ENCODE results near the gene AKAP7. TPM values are rescaled to one million over a fixed set of nuclear protein-coding genes. Genes with fewer than 3 reads are reported as not detected.

AKAP7 gene
- total RNA-seq, 1 experiment from 2014 or later, result 3.1 TPM

DNA sequence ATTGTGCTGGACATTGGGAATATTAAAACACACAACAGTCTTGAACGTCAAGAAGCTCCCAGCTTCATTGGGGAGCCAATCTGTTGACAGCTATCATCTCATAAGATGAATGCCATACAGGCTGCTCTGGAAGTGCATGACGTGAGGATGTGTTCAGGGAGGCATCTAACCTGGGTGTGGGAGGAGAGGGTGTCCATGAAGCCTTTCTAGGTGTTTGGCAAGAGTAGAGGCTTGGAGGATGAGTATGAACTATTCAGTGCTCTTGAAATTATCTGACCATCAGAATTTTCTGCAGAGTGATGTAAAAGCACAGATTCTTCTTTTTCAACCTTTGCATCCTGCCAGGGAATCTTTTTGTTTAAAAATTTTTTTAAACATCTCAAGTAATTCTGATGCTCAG, 11.6 kb downstream of the AKAP7 start:
- no TSS peak for BruUV-seq (replicated peaks)

DNA sequence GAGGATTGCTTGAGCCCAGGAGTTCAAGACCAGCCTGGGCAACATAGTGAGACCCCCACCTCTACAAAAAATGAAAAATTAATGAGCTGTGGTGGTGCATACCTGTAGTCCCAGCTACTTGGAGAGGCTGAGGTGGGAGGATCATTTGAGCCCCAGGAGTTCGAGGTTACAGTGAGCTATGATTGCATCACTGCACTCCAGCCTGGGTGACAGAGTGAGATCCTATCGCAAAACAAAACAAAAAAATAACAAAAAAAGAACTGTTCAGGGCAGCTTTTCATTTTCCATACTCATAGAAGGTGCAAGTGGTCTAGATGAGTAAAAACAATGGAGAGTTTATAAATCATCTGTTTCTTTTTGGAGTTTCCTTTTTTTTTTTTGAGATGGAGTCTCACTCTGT, 21.1 kb downstream of the AKAP7 start:
- ChIA-PET RAD21 (ENCODE audit: low non-redundant PET in 1 of 2, low total read pairs in 2 of 2, uncharacterized antibody in 2 of 2, unreplicated experiment in 2 of 2) (no interaction called here), POLR2A (no interaction called here)
- BruUV-seq (replicated peaks), result no TSS peak
- TF ChIP-seq, protein P1, sequence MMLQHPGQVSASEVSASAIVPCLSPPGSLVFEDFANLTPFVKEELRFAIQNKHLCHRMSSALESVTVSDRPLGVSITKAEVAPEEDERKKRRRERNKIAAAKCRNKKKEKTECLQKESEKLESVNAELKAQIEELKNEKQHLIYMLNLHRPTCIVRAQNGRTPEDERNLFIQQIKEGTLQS (IDR thresholded peaks at IDR 0.05), result no peak
- TF ChIP-seq FOSL1 (IDR thresholded peaks at IDR 0.05; ENCODE audit: low read depth) (no peak), CTCF (IDR thresholded peaks at IDR 0.05 in 2 of 3, conservative IDR thresholded peaks at IDR 0.05 in 1 of 3; ENCODE audit: borderline replicate concordance in 1 of 3, insufficient read depth in 1 of 3, low read depth in 2 of 3, low read length in 2 of 3) (no peak), EGR1 (IDR thresholded peaks at IDR 0.05; ENCODE audit: low read depth) (no peak), ZNF274 (IDR thresholded peaks at IDR 0.05; ENCODE audit: low read depth, low read length) (no peak), EZH2 (IDR thresholded peaks at IDR 0.05) (no peak), RAD21 (IDR thresholded peaks at IDR 0.05; ENCODE audit: low read depth) (no peak), CBX3 (IDR thresholded peaks at IDR 0.05; ENCODE audit: low read depth) (no peak), POLR2A (IDR thresholded peaks at IDR 0.05; ENCODE audit: borderline replicate concordance, extremely low read depth, insufficient read depth, insufficient read length) (no peak), SP1 (IDR thresholded peaks at IDR 0.05; ENCODE audit: low read depth) (no peak), CEBPB (IDR thresholded peaks at IDR 0.05; ENCODE audit: low read depth) (no peak), SIN3A (IDR thresholded peaks at IDR 0.05; ENCODE audit: low read depth) (no peak), SRF (IDR thresholded peaks at IDR 0.05; ENCODE audit: low read depth) (no peak), TCF7L2 (IDR thresholded peaks at IDR 0.05; ENCODE audit: borderline replicate concordance, extremely low read depth, insufficient read depth, insufficient read length) (no peak), REST (IDR thresholded peaks at IDR 0.05; ENCODE audit: low read depth) (no peak)

More for the DNA sequence above, 11.6 kb downstream of the AKAP7 start:
- ChIA-PET RAD21 (ENCODE audit: low non-redundant PET in 1 of 2, low total read pairs in 2 of 2, uncharacterized antibody in 2 of 2, unreplicated experiment in 2 of 2) (no interaction called here), CTCF (no interaction called here), POLR2A (no interaction called here)
- no peak overlapping the region for H3K4me3 ChIP-seq (replicated peaks in 1 of 2; ENCODE audit: low read depth in 1 of 2, low read length in 2 of 2)
- no peaks in the 10 kb centered on the region for H3K4me1 ChIP-seq (ENCODE audit: control insufficient read depth in 1 of 2, insufficient read depth in 2 of 2, low read length in 2 of 2)
- H3K27ac ChIP-seq (ENCODE audit: low read depth, low read length), result no peak overlapping the region
- H4K20me1 ChIP-seq (ENCODE audit: insufficient read depth), result no peaks in the 10 kb centered on the region
- intact Hi-C loops (cut with micrococcal nuclease), result no loop called here
- no peaks in the 10 kb centered on the region for H3K27me3 ChIP-seq (ENCODE audit: insufficient read depth, low read length)
- H3K9me3 ChIP-seq (ENCODE audit: control insufficient read depth in 1 of 2, insufficient read depth in 1 of 2, low read depth in 1 of 2, low read length in 2 of 2), result no peaks in the 10 kb centered on the region
- ATAC-seq, result no peak
- H3K36me3 ChIP-seq (ENCODE audit: control insufficient read depth in 1 of 2, insufficient read depth in 2 of 2, low read length in 2 of 2), result no peaks in the 10 kb centered on the region
- TF ChIP-seq ZNF274 (IDR thresholded peaks at IDR 0.05; ENCODE audit: low read depth, low read length) (no peak), CBX3 (IDR thresholded peaks at IDR 0.05; ENCODE audit: low read depth) (no peak), POLR2A (IDR thresholded peaks at IDR 0.05; ENCODE audit: borderline replicate concordance, extremely low read depth, insufficient read depth, insufficient read length) (no peak), ZFX (IDR thresholded peaks at IDR 0.05) (no peak), SRF (IDR thresholded peaks at IDR 0.05; ENCODE audit: low read depth) (no peak), TCF7L2 (IDR thresholded peaks at IDR 0.05; ENCODE audit: borderline replicate concordance, extremely low read depth, insufficient read depth, insufficient read length) (no peak)
- no peak overlapping the region for H3K4me2 ChIP-seq (ENCODE audit: low read length)
- H3K79me2 ChIP-seq (ENCODE audit: insufficient read depth, low read length), result no peaks in the 10 kb centered on the region
- H3K9me2 ChIP-seq (ENCODE audit: insufficient read depth), result peaks cover 2% of the 10 kb centered on the region; the same call in 1 of the 2 replicates
- no peak overlapping the region for H3K9ac ChIP-seq (ENCODE audit: low read length)
- no peak for DNase-seq (ENCODE audit: low read depth, low spot score)
- no peak overlapping the region for H2AFZ ChIP-seq (ENCODE audit: low read depth, low read length, poor library complexity, severe bottlenecking)

More for the DNA sequence above, 21.1 kb downstream of the AKAP7 start:
- no peak for DNase-seq (ENCODE audit: low read depth, low spot score)
- Histone ChIP-seq H2AFZ (ENCODE audit: low read depth, low read length, poor library complexity, severe bottlenecking) (no peak overlapping the region), H4K20me1 (ENCODE audit: insufficient read depth) (no peaks in the 10 kb centered on the region), H3K27me3 (ENCODE audit: insufficient read depth, low read length) (no peaks in the 10 kb centered on the region), H3K4me3 (replicated peaks in 1 of 2; ENCODE audit: low read depth in 1 of 2, low read length in 2 of 2) (no peak overlapping the region), H3K4me1 (ENCODE audit: control insufficient read depth in 1 of 2, insufficient read depth in 2 of 2, low read length in 2 of 2) (no peaks in the 10 kb centered on the region), H3K4me2 (ENCODE audit: low read length) (no peak overlapping the region), H3K9me3 (ENCODE audit: control insufficient read depth in 1 of 2, insufficient read depth in 1 of 2, low read depth in 1 of 2, low read length in 2 of 2) (no peaks in the 10 kb centered on the region), H3K79me2 (ENCODE audit: insufficient read depth, low read length) (no peaks in the 10 kb centered on the region), H3K9me2 (ENCODE audit: insufficient read depth) (no peaks in the 10 kb centered on the region), H3K27ac (ENCODE audit: low read depth, low read length) (no peak overlapping the region), H3K9ac (ENCODE audit: low read length) (no peak overlapping the region), H3K36me3 (ENCODE audit: control insufficient read depth in 1 of 2, insufficient read depth in 2 of 2, low read length in 2 of 2) (no peaks in the 10 kb centered on the region)
- intact Hi-C loops (cut with micrococcal nuclease), result no loop called here
- CTCF ChIA-PET, result interaction anchor here (1.6 kb wide), 1 partner anchor 271 kb away, joined by 8 read pairs; no protein-coding TSS in a partner anchor
- ATAC-seq, result no peak
